Measurements from ENCODE around the gene MAP3K20. TPM values are rescaled to one million over a fixed set of nuclear protein-coding genes. Genes with fewer than 3 reads are reported as not detected.
A peak's percentile ranks its signal among the peaks of the same experiment; 100 is the strongest.

Gene MAP3K20
- total and polyA plus RNA-seq, 10 of the 15 experiments (the other 5 are each of a cell fraction or from before 2014, with no cell fraction given), result 0.04 to 5.6 (median 2.3) TPM

GRCh38 chr2:173149491-173149890 is 73.8 kb downstream of the MAP3K20 start:
- DNase-seq (ENCODE audit: low read depth, low spot score), result peak; percentile 35
- CTCF ChIA-PET, result no interaction called here
- Histone ChIP-seq H3K4me2 (ENCODE audit: control insufficient read depth, insufficient read depth) (no peak overlapping the region), H2AFZ (ENCODE audit: control insufficient read depth, low read depth, low read length) (no peak overlapping the region), H3K27me3 (replicated peaks in 1 of 2; ENCODE audit: control insufficient read depth in 2 of 2, insufficient read depth in 2 of 2, low read length in 1 of 2) (no peaks in the 10 kb centered on the region), H3K9me3 (replicated peaks; ENCODE audit: control insufficient read depth, insufficient read depth, low read length) (no peaks in the 10 kb centered on the region; the same call in 2 of the 3 replicates), H3K4me1 (ENCODE audit: control insufficient read depth, insufficient read depth, low read length) (peaks cover 4% of the 10 kb centered on the region; the same call in 1 of the 2 replicates), H3K27ac (ENCODE audit: control insufficient read depth, insufficient read depth) (no peak overlapping the region), H4K20me1 (ENCODE audit: control insufficient read depth, insufficient read depth) (no peaks in the 10 kb centered on the region), H3K79me2 (ENCODE audit: control insufficient read depth, insufficient read depth, low read length) (peaks cover 1% of the 10 kb centered on the region; the same call in 1 of the 2 replicates), H3K9ac (ENCODE audit: control insufficient read depth, insufficient read depth, low read length) (no peak overlapping the region), H3K36me3 (ENCODE audit: control insufficient read depth in 2 of 2, insufficient read depth in 2 of 2, low read length in 1 of 2) (no peaks in the 10 kb centered on the region), H3K4me3 (no peak overlapping the region)
- SMC1A ChIA-PET (ENCODE audit: uncharacterized antibody, unreplicated experiment), result no interaction called here
- no TSS peak for BruUV-seq (replicated peaks)
- POLR2A ChIA-PET, result no interaction called here
- ATAC-seq, result peak; percentile 87
- RAD21 ChIA-PET (ENCODE audit: unreplicated experiment), result no interaction called here
- TF ChIP-seq DPF2 (IDR thresholded peaks at IDR 0.05) (no peak), ATF7 (IDR thresholded peaks at IDR 0.05; ENCODE audit: low read depth) (0 out of 2 replicates have a peak, but pooled peaks have one; percentile 37)
- intact Hi-C loops (cut with micrococcal nuclease; ENCODE audit: unreplicated experiment) (no loop called here), in situ Hi-C loops (cut with MboI) (no loop called here)
- 98% methylated on average over 4 of the region's 4 CpGs for WGBS (ENCODE audit: insufficient coverage, insufficient replicate concordance, low lambda C conversion rate, missing lambda C conversion rate)
- FAIRE-seq, result no peak

GRCh38 chr2:173150087-173150486 is 74.4 kb downstream of the MAP3K20 start:
- 95% methylated on average over 2 of the region's 2 CpGs for WGBS (ENCODE audit: insufficient coverage, insufficient replicate concordance, low lambda C conversion rate, missing lambda C conversion rate)
- FAIRE-seq (no peak), DNase-seq (ENCODE audit: low read depth, low spot score) (no peak), ATAC-seq (no peak)
- Histone ChIP-seq H3K27me3 (replicated peaks in 1 of 2; ENCODE audit: control insufficient read depth in 2 of 2, insufficient read depth in 2 of 2, low read length in 1 of 2) (no peaks in the 10 kb centered on the region), H3K4me3 (no peak overlapping the region), H2AFZ (ENCODE audit: control insufficient read depth, low read depth, low read length) (no peak overlapping the region), H3K27ac (ENCODE audit: control insufficient read depth, insufficient read depth) (no peak overlapping the region), H3K9me3 (replicated peaks; ENCODE audit: control insufficient read depth, insufficient read depth, low read length) (no peaks in the 10 kb centered on the region; the same call in 2 of the 3 replicates), H3K9ac (ENCODE audit: control insufficient read depth, insufficient read depth, low read length) (no peak overlapping the region), H3K4me2 (ENCODE audit: control insufficient read depth, insufficient read depth) (no peak overlapping the region), H3K79me2 (ENCODE audit: control insufficient read depth, insufficient read depth, low read length) (peaks cover 1% of the 10 kb centered on the region; the same call in 1 of the 2 replicates), H3K4me1 (ENCODE audit: control insufficient read depth, insufficient read depth, low read length) (peaks cover 4% of the 10 kb centered on the region; the same call in 1 of the 2 replicates), H4K20me1 (ENCODE audit: control insufficient read depth, insufficient read depth) (no peaks in the 10 kb centered on the region), H3K36me3 (ENCODE audit: control insufficient read depth in 2 of 2, insufficient read depth in 2 of 2, low read length in 1 of 2) (no peaks in the 10 kb centered on the region)
- POLR2A ChIA-PET, result no interaction called here
- CTCF ChIA-PET, result no interaction called here
- BruUV-seq (replicated peaks), result no TSS peak
- intact Hi-C loops (cut with micrococcal nuclease; ENCODE audit: unreplicated experiment) (no loop called here), in situ Hi-C loops (cut with MboI) (no loop called here)
- SMC1A ChIA-PET (ENCODE audit: uncharacterized antibody, unreplicated experiment), result no interaction called here
- RAD21 ChIA-PET (ENCODE audit: unreplicated experiment), result no interaction called here
- no peak for TF ChIP-seq CEBPB (IDR thresholded peaks at IDR 0.05; ENCODE audit: borderline replicate concordance in 1 of 2, low read depth in 2 of 2, low read length in 2 of 2)
- no peak for TF ChIP-seq JUNB (IDR thresholded peaks at IDR 0.05)
- no peak for TF ChIP-seq CHD4 (IDR thresholded peaks at IDR 0.05)
- no peak for TF ChIP-seq NFXL1 (IDR thresholded peaks at IDR 0.05; ENCODE audit: borderline replicate concordance)
- TF ChIP-seq ZBTB4 (CRISPR knock-in tag; IDR thresholded peaks at IDR 0.05), result no peak
- TF ChIP-seq NFYA (IDR thresholded peaks at IDR 0.05; ENCODE audit: borderline replicate concordance, low read depth, low read length), result no peak
- TF ChIP-seq RBBP5 (conservative IDR thresholded peaks at IDR 0.05), result no peak
- no peak for TF ChIP-seq RCOR1 (conservative IDR thresholded peaks at IDR 0.05; ENCODE audit: low read depth, low read length)
- TF ChIP-seq SP1 (IDR thresholded peaks at IDR 0.05; ENCODE audit: low read depth, low read length), result no peak
- TF ChIP-seq RELB (IDR thresholded peaks at IDR 0.05; ENCODE audit: low read depth), result no peak
